HG03565 (cell line): Measurements from ENCODE around the gene PLPPR1.
"Not testable (repeated sequence)": the region's sequence is repeated elsewhere in the genome, so short reads cannot be mapped to it uniquely, and the experiment has no call there.

Experiments used
- ATAC-seq: cut with Tn5 transposase; IDR thresholded peaks from one replicate; pipeline ENCODE4 v1.9.1; 2021; ENCODE audit warnings: mild to moderate bottlenecking, moderate library complexity; ENCODE audit not compliant: unreplicated experiment

Gene PLPPR1

DNA sequence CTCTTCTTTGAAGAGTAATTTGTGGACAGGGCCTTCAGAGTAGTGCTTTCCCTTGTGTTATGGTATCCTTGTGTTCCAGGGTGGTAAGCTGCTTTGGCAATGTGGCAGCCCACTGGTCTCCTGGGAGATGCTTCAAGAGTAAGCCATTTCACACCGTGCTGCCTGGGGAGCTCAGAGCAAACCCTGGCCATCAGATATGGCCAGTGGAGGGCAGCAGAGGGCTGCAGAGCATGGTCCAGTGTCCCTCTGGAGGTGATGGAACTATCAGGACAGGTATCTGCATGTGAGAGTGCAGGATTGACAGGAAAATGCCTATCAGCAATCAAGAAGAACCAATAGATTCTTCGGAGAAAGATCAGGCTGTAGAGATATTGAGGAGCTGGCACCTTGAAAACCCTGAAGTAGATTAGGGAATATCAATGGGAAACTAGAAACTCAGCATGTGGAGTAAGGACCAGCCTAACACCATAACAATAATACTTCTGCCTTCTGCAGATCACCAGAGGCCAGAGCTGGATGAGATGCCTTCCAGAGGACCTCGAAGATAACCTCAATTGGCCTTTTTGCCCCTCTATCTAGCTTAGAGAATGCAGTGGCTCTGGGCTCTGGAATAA, 90.8 kb downstream of the PLPPR1 start:
- ATAC-seq, result peak; percentile 84

- ATAC-seq, result no peak
Measured at GRCh38 chr9:101121836-101122399, 93.4 kb downstream of the PLPPR1 start.

DNA sequence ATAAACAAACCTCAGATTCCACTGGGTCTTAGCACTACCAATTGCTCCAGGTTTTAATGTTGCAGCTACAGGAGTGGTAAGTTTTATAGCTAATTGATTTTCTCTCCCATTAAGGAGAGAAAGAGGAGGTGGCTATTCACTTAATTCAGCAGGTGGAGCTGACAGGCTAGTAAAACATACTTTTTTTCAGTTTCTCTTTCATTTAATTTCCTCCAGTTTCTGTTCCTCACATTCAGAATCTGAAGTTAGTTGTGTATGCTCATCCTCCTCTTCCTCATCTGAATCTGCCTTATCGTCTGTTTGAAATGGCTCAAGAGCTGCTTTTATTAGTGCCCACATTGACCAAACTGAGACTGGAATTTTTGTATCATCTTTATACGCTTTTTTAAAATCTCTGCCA, 98.0 kb downstream of the PLPPR1 start:
- peak; percentile 73 for ATAC-seq

GRCh38 chr9:101127369-101127768, 98.8 kb downstream of the PLPPR1 start:
- not testable (repeated sequence) for ATAC-seq

DNA sequence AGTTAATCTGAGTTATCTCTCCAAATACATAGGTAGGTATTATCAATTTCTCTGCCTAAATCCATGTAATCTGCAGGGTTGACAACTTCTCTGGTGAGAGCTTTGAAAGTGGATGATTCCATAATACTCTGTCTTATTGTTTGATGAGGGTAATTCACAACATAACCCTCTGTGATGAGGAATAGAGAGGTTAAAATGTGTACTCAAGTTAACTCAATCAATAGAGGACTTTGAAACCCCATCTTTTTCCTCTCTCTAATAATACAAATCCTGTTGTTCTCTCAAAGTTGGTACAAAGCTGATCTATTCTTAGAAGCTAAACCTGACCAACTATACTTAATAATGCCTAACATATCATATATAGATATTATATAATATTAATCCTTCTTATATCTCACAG, 100.1 kb downstream of the PLPPR1 start:
- no peak for ATAC-seq

GRCh38 chr9:101130054-101130453, 101.5 kb downstream of the PLPPR1 start:
- no peak for ATAC-seq

DNA sequence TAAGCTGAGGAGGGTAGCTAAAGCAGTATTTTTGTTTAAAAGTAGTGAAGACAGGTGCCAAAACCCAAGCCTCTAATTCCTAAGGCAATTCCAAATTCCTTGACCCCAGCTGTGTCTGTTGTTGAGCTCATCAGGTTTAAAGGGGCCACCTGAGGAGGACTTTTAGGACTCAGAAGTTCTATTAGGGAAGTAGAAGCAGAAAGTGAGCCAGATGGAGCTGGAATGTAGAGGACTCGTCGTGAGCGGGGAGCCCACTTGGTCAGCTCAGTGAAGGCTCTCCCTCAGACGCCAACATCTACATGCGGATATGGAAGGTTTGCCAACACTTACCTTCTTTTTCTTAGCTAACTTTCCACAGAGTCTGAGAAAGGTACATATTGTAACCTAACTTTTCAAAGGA, 102.8 kb downstream of the PLPPR1 start:
- no peak for ATAC-seq

- no peak for ATAC-seq
Measured at GRCh38 chr9:101132801-101133200, 104.3 kb downstream of the PLPPR1 start.

DNA sequence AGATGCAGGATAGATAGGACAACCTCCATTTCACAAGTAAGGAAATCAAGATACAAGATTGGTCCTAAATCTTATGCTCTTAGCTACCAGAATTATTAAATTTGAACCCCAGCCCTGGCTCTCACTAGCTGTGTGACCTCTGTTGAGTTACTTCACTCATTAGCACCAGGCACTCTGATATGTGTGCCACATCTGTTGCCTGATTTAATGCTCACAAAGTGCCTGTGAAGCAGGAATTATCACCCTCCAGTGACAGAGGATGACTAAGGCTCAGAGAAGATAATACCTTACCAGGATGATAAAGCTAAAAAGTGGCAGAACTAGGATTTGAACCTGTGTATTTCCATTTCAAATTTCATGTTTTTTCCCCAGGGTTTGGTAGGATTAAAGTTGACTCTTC, 110.0 kb downstream of the PLPPR1 start:
- ATAC-seq, result no peak

DNA sequence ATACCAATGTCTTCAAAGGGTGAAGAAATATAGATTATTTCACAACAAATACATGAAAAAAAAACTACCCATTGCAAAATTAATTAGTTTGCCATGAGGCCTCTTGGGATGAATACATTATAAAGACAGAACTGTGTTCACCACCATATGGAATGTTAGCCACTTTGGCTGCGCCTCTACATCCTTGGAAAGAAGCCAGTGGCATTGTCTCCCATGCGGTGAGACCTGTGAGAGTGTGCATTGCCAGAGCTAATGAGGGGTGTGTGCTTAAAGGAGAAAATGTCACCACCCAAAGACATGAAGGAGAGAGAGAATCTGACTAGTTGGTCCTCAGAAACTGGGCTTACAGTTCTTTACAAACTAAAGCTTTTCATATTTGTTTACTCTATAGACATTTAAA, 110.6 kb downstream of the PLPPR1 start:
- ATAC-seq, result no peak

GRCh38 chr9:101140764-101141163, 112.2 kb downstream of the PLPPR1 start:
- ATAC-seq, result no peak

DNA sequence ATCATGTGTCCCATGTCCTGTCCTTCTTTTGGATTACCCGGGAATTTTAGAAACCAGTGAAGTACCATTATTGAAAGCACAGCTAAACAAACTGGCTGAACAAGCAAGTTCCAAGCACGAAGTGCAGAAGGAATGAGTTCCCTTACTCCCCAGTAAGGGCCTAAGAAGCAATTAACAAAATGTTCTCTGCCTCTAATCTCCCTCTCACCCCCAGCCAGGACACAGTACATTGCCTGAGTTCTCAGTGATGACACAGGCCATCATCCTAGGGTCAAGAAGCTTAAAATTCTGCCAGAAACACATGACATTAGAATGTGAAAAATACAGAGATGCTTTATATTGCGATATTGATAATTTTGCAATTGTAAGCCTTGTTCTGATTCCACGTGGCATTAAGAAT, 118.0 kb downstream of the PLPPR1 start:
- ATAC-seq, result no peak

DNA sequence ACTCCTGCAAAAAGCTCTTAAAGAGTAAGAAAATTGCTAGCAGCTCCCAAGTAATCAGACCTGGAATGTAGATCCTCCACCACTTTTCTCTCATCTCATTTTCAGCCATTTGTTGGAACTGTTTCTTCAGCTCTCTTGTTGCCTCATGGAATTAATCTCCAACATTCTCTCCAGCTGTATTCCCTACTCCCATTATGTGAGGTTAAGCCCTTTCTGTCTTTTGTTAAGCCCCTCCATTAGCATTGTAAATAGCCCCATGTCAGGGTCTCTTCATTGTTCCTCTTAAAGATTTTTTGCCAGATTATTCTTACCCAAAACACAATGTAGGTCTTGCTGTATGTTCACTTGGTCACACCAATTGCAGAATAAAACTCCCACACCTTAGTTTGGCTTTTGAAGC, 119.8 kb downstream of the PLPPR1 start:
- no peak for ATAC-seq

- ATAC-seq, result no peak
Measured at GRCh38 chr9:101158361-101158760, 129.8 kb downstream of the PLPPR1 start.

- no peak for ATAC-seq
Measured at GRCh38 chr9:101162231-101162630, 133.7 kb downstream of the PLPPR1 start.

DNA sequence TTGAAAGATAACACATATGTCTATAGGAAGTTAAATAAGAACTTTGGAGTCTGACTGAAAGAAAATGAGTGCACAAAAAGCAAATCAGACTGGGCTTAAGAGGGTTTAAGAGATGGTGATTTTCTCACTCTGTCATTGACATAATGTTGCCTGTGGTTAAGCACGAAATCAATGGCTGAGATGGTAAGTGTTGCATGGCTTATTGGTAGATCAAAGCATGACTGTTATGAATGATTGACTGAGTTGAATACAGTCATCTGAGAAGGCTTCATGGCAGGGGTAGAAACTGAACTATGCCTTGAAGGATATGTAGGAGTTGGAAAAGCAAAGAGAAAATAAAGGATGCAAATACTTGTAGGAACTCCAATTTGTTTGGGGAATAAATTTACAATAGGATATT, 136.6 kb downstream of the PLPPR1 start:
- no peak for ATAC-seq

DNA sequence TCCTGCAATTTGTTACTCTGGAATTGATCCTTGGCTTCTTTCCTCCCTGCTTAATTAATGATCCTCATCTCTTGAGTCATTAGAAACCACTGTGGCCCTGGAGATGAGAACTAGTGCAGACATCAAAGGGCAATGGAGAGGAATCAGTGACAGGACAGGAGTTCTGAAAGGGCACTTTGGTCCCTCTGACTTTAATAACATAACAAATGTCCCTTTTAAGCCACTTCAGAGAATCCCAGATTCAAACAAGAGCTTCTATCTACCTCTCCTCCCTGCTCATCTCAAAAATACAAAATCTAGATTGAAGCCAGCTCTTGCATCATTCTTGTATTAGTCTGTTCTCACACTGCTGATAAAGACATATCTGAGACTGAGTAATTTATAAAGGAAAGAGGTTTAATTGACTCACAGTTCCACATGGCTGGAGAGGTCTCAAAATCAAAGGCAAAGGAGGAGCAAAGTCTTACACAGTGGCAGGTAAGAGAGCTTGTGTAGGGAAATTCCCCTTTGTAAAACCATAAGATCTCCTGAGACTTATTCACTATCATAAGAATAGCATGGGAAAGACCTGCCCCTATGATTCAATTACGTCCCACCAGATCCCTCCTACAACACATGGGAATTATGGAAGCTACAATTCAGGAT, 139.1 kb downstream of the PLPPR1 start:
- ATAC-seq, result no peak

GRCh38 chr9:101172616-101173015, 144.1 kb downstream of the PLPPR1 start:
- no peak for ATAC-seq

- no peak for ATAC-seq
Measured at GRCh38 chr9:101173907-101174306, 145.4 kb downstream of the PLPPR1 start.

DNA sequence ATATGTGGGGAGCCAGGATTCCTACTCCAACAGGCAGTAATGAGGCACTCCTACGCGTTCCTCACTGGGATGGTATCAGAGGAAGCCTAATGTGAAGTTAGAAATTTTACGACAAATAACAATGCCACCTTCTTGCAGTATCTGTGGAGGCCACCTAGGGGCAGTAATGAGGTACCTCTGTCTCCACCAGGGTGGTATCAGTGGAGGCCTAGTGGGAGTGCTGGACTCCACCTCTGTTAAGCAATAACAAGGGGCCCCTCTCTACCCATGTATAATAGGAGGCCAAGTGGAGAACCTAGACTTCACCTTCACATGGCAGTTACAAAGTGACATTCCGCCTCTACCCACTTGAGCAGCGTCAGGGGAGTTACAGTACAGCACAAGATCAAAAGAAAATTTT, 147.9 kb downstream of the PLPPR1 start:
- no peak for ATAC-seq

- ATAC-seq, result no peak
Measured at GRCh38 chr9:101184813-101185278, 156.3 kb downstream of the PLPPR1 start.

GRCh38 chr9:101191723-101192122, 163.2 kb downstream of the PLPPR1 start:
- no peak for ATAC-seq
